Spleen (tissue), 7 donors: Measurements from ENCODE around the gene REG1A.

ENCODE experiments used
- CTCF ChIP-seq, 11 experiments: fragments of 200-600 bp in 7 of 11; fragments of 450-650 bp in 4 of 11; sonication (generic) in 4 of 11; IDR thresholded peaks in 8 of 11; conservative IDR thresholded peaks in 3 of 11; 1 replicate in 7 of 11; 2 replicates in 4 of 11; pipeline versions ENCODE4 v1.4.0 to v1.8.0; 2016 to 2021; ENCODE audit warnings: antibody characterized with exemption in 11 of 11, inconsistent platforms in 4 of 11, mild to moderate bottlenecking in 1 of 11
- POLR2A ChIP-seq, 3 donors: fragments of 450-650 bp; IDR thresholded peaks; one replicate each; pipeline ENCODE4 v1.5.1; 2017; ENCODE audit warnings: antibody characterized with exemption in 3 of 3, mild to moderate bottlenecking in 1 of 3
- donor health status: DM: no; HTN: no; CAD: no; lungs with moderate emphysema.
- donor health status: DM: no; HTN: no; CAD: no.
- donor health status: DM: no; HTN: no; CAD: no.

- no peak for TF ChIP-seq POLR2A (IDR thresholded peaks at IDR 0.05)
- no peak for TF ChIP-seq CTCF (IDR thresholded peaks at IDR 0.05 in 8 of 11, conservative IDR thresholded peaks at IDR 0.05 in 3 of 11)
Observed at GRCh38 chr2:79071078-79071477, 49.2 kb upstream of the REG1A start.
